SU-DHL-6 (cell line): ENCODE data around the gene SH3PXD2A.

ENCODE experiments used
- H2AFZ ChIP-seq: fragments of 200-600 bp; sonication (generic); 2 replicates; pipeline ENCODE4 v1.6.1; 2014; ENCODE audit warnings: low read depth, mild to moderate bottlenecking, moderate library complexity, mixed read lengths, antibody characterized with exemption, low read length; ENCODE audit not compliant: severe bottlenecking
- H3F3A ChIP-seq: fragments of 200-600 bp; shearing (Covaris generic); 2 replicates; pipeline ENCODE4 v1.6.0; 2016; ENCODE audit warnings: antibody characterized with exemption, mild to moderate bottlenecking; ENCODE audit not compliant: insufficient read depth
- H3K27ac ChIP-seq: fragments of 200-600 bp; sonication (generic); 2 replicates; pipeline ENCODE4 v1.5.1; 2016; ENCODE audit warnings: low read depth, mild to moderate bottlenecking, low read length, moderate library complexity, mixed read lengths
- H3K27me3 ChIP-seq: fragments of 200-600 bp; sonication (generic), shearing (Covaris generic); 2 replicates; pipeline ENCODE4 v1.6.0; 2014; ENCODE audit warnings: mild to moderate bottlenecking, low read length
- H3K36me3 ChIP-seq: fragments of 200-600 bp; sonication (generic); 2 replicates; pipeline ENCODE4 v1.6.1; 2014; ENCODE audit warnings: mild to moderate bottlenecking, low read length, mixed read lengths
- H3K4me2 ChIP-seq: fragments of 300-600, 200-600 bp; shearing (Covaris generic), sonication (generic); 2 replicates; pipeline ENCODE4 v1.6.0; 2014; ENCODE audit warnings: low read length, low read depth, mild to moderate bottlenecking; ENCODE audit not compliant: poor library complexity, severe bottlenecking
- H3K4me3 ChIP-seq: fragments of 200-600 bp; sonication (generic); 2 replicates; pipeline ENCODE4 v1.5.1; 2014; ENCODE audit warnings: antibody characterized with exemption, low read length, mild to moderate bottlenecking, mixed read lengths; ENCODE audit not compliant: insufficient read depth, poor library complexity, severe bottlenecking
- H3K79me2 ChIP-seq: fragments of 200-600 bp; sonication (generic); 2 replicates; pipeline ENCODE4 v1.6.1; 2014; ENCODE audit warnings: mild to moderate bottlenecking, low read length, moderate library complexity; ENCODE audit not compliant: insufficient read depth
- H3K9ac ChIP-seq: fragments of 200-600 bp; sonication (generic); 2 replicates; pipeline ENCODE4 v1.7.0; 2014; ENCODE audit warnings: mild to moderate bottlenecking, low read length
- H3K9me2 ChIP-seq: fragments of 200-600 bp; sonication (generic); replicated peaks from 2 replicates; pipeline ENCODE4 v1.6.1; 2014; ENCODE audit warnings: low read length; ENCODE audit not compliant: insufficient read depth
- H3K9me3 ChIP-seq: fragments of 200-600 bp; sonication (generic); 2 replicates; pipeline ENCODE4 v1.6.1; 2014; ENCODE audit warnings: low read length, mixed read lengths; ENCODE audit not compliant: insufficient read depth
- H4K20me1 ChIP-seq: fragments of 200-600 bp; sonication (generic); 2 replicates; pipeline ENCODE4 v1.6.1; 2014; ENCODE audit warnings: low read depth, mild to moderate bottlenecking, antibody characterized with exemption, low read length, moderate library complexity, mixed read lengths
- CTCF ChIP-seq: fragments of 200-600 bp; sonication (generic); IDR thresholded peaks from one replicate; pipeline ENCODE4 v1.5.1; 2017; ENCODE audit warnings: antibody characterized with exemption, mild to moderate bottlenecking, low read length, moderate library complexity; ENCODE audit not compliant: insufficient read depth, poor library complexity, severe bottlenecking
- EZH2phosphoT487 ChIP-seq: fragments of 200-600 bp; sonication (generic), shearing (Covaris generic); conservative IDR thresholded peaks from 2 replicates; pipeline ENCODE4 v1.6.1; 2018; ENCODE audit warnings: mild to moderate bottlenecking, antibody characterized with exemption, low read length, moderate library complexity, mixed read lengths

The SH3PXD2A gene

GRCh38 chr10:103855852-103856796, 748 bp upstream of the SH3PXD2A start:
- Histone ChIP-seq H3K9me2 (no peaks in the 10 kb centered on the region), H3K27ac (no peak overlapping the region), H3K9me3 (no peaks in the 10 kb centered on the region), H3K4me3 (no peak overlapping the region), H4K20me1 (no peaks in the 10 kb centered on the region), H2AFZ (no peak overlapping the region), H3K9ac (no peak overlapping the region), H3F3A (no peaks in the 10 kb centered on the region), H3K36me3 (no peaks in the 10 kb centered on the region), H3K4me2 (no peak overlapping the region), H3K79me2 (no peaks in the 10 kb centered on the region), H3K27me3 (no peaks in the 10 kb centered on the region)
- TF ChIP-seq EZH2phosphoT487 (no peak), CTCF (no peak)

- Histone ChIP-seq H3K9me3 (no peaks in the 10 kb centered on the region), H3F3A (no peaks in the 10 kb centered on the region), H4K20me1 (no peaks in the 10 kb centered on the region), H3K4me2 (no peak overlapping the region), H2AFZ (no peak overlapping the region), H3K4me3 (no peak overlapping the region), H3K9me2 (no peaks in the 10 kb centered on the region), H3K36me3 (no peaks in the 10 kb centered on the region), H3K27ac (no peak overlapping the region), H3K27me3 (no peaks in the 10 kb centered on the region), H3K9ac (no peak overlapping the region), H3K79me2 (no peaks in the 10 kb centered on the region)
- TF ChIP-seq EZH2phosphoT487 (no peak), CTCF (no peak)
Observed at GRCh38 chr10:103854686-103855391, 537 bp downstream of the SH3PXD2A start.

- no peak for TF ChIP-seq EZH2phosphoT487
- TF ChIP-seq CTCF: no peak
- Histone ChIP-seq H3K27ac (no peak overlapping the region), H4K20me1 (no peaks in the 10 kb centered on the region), H3K79me2 (no peaks in the 10 kb centered on the region), H3K4me2 (no peak overlapping the region), H2AFZ (no peak overlapping the region), H3K36me3 (no peaks in the 10 kb centered on the region), H3K9me2 (no peaks in the 10 kb centered on the region), H3K9me3 (no peaks in the 10 kb centered on the region), H3K9ac (no peak overlapping the region), H3K27me3 (no peaks in the 10 kb centered on the region), H3F3A (no peaks in the 10 kb centered on the region), H3K4me3 (no peak overlapping the region)
Observed at GRCh38 chr10:103854265-103854685, 1.1 kb downstream of the SH3PXD2A start.
